ENCODE measurements around the gene C20orf141. TPM values are rescaled to one million over a fixed set of nuclear protein-coding genes. Genes with fewer than 3 reads are reported as not detected.

The C20orf141 gene
- total and polyA plus RNA-seq, 2 of the 4 experiments (the other 2 are of a cell fraction), result 0.36 to 0.91 TPM

GRCh38 chr20:2780948-2781347, 33.8 kb upstream of the C20orf141 start:
- Histone ChIP-seq H3K4me2 (ENCODE audit: low read depth, low read length) (no peak overlapping the region), H3K18ac (ENCODE audit: low read depth, low read length) (no peak overlapping the region), H4K20me1 (ENCODE audit: insufficient read depth, low read length) (no peaks in the 10 kb centered on the region), H3K9me1 (ENCODE audit: insufficient read depth, low read length) (no peaks in the 10 kb centered on the region), H3K79me1 (ENCODE audit: low read depth in 1 of 2, low read length in 2 of 2) (no peaks in the 10 kb centered on the region), H3K4ac (ENCODE audit: low read depth, low read length) (no peak overlapping the region), H2BK5ac (ENCODE audit: low read depth, low read length, poor library complexity, severe bottlenecking) (no peak overlapping the region), H3K56ac (ENCODE audit: extremely low read depth, insufficient read depth, low read length) (no peak overlapping the region), H2AK9ac (replicated peaks; ENCODE audit: low read depth, low read length, poor library complexity) (no peak overlapping the region), H2BK120ac (ENCODE audit: low read depth, low read length) (no peak overlapping the region), H3K9ac (ENCODE audit: low read depth, low read length) (no peak overlapping the region), H3K4me1 (ENCODE audit: control insufficient read depth, insufficient read depth, low read length) (no peaks in the 10 kb centered on the region), H2BK20ac (ENCODE audit: low read depth, low read length) (no peak overlapping the region), H4K5ac (ENCODE audit: low read depth, low read length) (no peak overlapping the region), H3K4me3 (ENCODE audit: insufficient read depth, low read depth, low read length) (no peak overlapping the region), H3K14ac (replicated peaks; ENCODE audit: low read depth, low read length) (no peak overlapping the region), H3K27ac (ENCODE audit: insufficient read depth, low read length) (no peak overlapping the region), H3K9me3 (ENCODE audit: control insufficient read depth, insufficient read depth, low read length) (peaks cover 1% of the 10 kb centered on the region; the same call in 1 of the 2 replicates), H4K8ac (ENCODE audit: low read depth in 2 of 2, low read length in 2 of 2) (no peak overlapping the region), H4K91ac (ENCODE audit: insufficient read depth, low read depth, low read length) (no peak overlapping the region), H3K36me3 (ENCODE audit: control insufficient read depth, insufficient read depth, low read length) (no peaks in the 10 kb centered on the region), H2AK5ac (ENCODE audit: low read depth, low read length) (no peak overlapping the region), H3K23ac (ENCODE audit: low read depth, low read length) (no peak overlapping the region), H2BK15ac (ENCODE audit: low read depth, low read length) (no peak overlapping the region), H3K27me3 (ENCODE audit: control insufficient read depth, insufficient read depth, low read length) (peaks cover 11% of the 10 kb centered on the region), H2AFZ (replicated peaks; ENCODE audit: low read length, poor library complexity) (no peak overlapping the region)
- ChIA-PET CTCF (no interaction called here), POLR2A (ENCODE audit: unreplicated experiment) (no interaction called here)
- ATAC-seq (ENCODE audit: low read depth) (no peak), DNase-seq (no peak)
- intact Hi-C loops (cut with micrococcal nuclease), result no loop called here
- TF ChIP-seq RCOR1 (IDR thresholded peaks at IDR 0.05; ENCODE audit: insufficient replicate concordance, low read length) (no peak), CEBPB (IDR thresholded peaks at IDR 0.05; ENCODE audit: low read depth, low read length) (no peak), BHLHE40 (IDR thresholded peaks at IDR 0.05; ENCODE audit: low read depth, low read length) (no peak), SMC3 (IDR thresholded peaks at IDR 0.05; ENCODE audit: low read depth, low read length) (no peak), POLR2A (IDR thresholded peaks at IDR 0.05; ENCODE audit: low read depth, low read length) (no peak), RAD21 (IDR thresholded peaks at IDR 0.05; ENCODE audit: low read length) (no peak), NFE2L2 (IDR thresholded peaks at IDR 0.05; ENCODE audit: low read depth, low read length) (no peak), MAZ (IDR thresholded peaks at IDR 0.05; ENCODE audit: borderline replicate concordance, low read depth, low read length) (no peak), CTCF (conservative IDR thresholded peaks at IDR 0.05; ENCODE audit: low read depth, low read length) (no peak), ELK1 (IDR thresholded peaks at IDR 0.05; ENCODE audit: borderline replicate concordance, low read depth, low read length) (no peak), FOS (IDR thresholded peaks at IDR 0.05; ENCODE audit: low read depth, low read length) (no peak), MXI1 (IDR thresholded peaks at IDR 0.05; ENCODE audit: borderline replicate concordance, low read depth, low read length) (no peak), MAFK (IDR thresholded peaks at IDR 0.05; ENCODE audit: low read depth, low read length) (no peak), USF2 (IDR thresholded peaks at IDR 0.05; ENCODE audit: low read depth, low read length) (no peak), CHD1 (IDR thresholded peaks at IDR 0.05; ENCODE audit: low read depth, low read length) (no peak), RFX5 (IDR thresholded peaks at IDR 0.05; ENCODE audit: low read depth, low read length) (no peak)
- dilution Hi-C loops (cut with HindIII; ENCODE audit: low sequenced_read_pairs, unreplicated experiment), result no loop called here
- in situ Hi-C loops (cut with MboI; ENCODE audit: low sequenced_read_pairs), result no loop called here
- BruUV-seq (replicated peaks), result no TSS peak
- WGBS, 2 experiments (ENCODE audit: extremely low coverage in 2 of 2, insufficient read length in 1 of 2), result no CpG with 5 or more reads among the region's 3 CpGs
